Inflammatory macrophage treated with lipopolysaccharide for 4 hours (primary cell): ENCODE measurements around the gene BRF1.
"Not testable (repeated sequence)": the region's sequence is repeated elsewhere in the genome, so short reads cannot be mapped to it uniquely, and the experiment has no call there.

Experiments
- DNase-seq: peaks from one replicate; pipeline ENCODE4 v3.0.0-alpha.2; 2020

BRF1 gene

GRCh38 chr14:105315211-105315721, 14.5 kb upstream of the BRF1 start:
- DNase-seq, result no peak

- DNase-seq, result peak; percentile 89
Observed at GRCh38 chr14:105314287-105315200, 13.7 kb upstream of the BRF1 start, which contains the start of gene PACS2. Gene PACS2 (plus strand): TSS chr14:105314748. CDS start chr14:105314919, 171 bp downstream.

GRCh38 chr14:105313381-105314286, 12.8 kb upstream of the BRF1 start:
- peak; percentile 12 for DNase-seq

- DNase-seq, result no peak
Observed at GRCh38 chr14:105312973-105313372, 12.2 kb upstream of the BRF1 start.

- no peak for DNase-seq
Observed at GRCh38 chr14:105311838-105312237, 11.0 kb upstream of the BRF1 start.

GRCh38 chr14:105309371-105309770, 8.6 kb upstream of the BRF1 start:
- no peak for DNase-seq

GRCh38 chr14:105307052-105307727, 6.4 kb upstream of the BRF1 start:
- DNase-seq, result no peak

GRCh38 chr14:105305791-105306190, 5.0 kb upstream of the BRF1 start:
- no peak for DNase-seq

- DNase-seq, result no peak
Observed at GRCh38 chr14:105305345-105305744, 4.5 kb upstream of the BRF1 start.

GRCh38 chr14:105304565-105304964, 3.8 kb upstream of the BRF1 start:
- DNase-seq, result no peak

GRCh38 chr14:105303949-105304348, 3.1 kb upstream of the BRF1 start:
- DNase-seq, result no peak

GRCh38 chr14:105301915-105302249, 1.1 kb upstream of the BRF1 start:
- not testable (repeated sequence) for DNase-seq

- peak; percentile 95 for DNase-seq
Observed at GRCh38 chr14:105301103-105301914, 508 bp upstream of the BRF1 start.

- DNase-seq, result no peak
Observed at GRCh38 chr14:105299654-105300541, 903 bp downstream of the BRF1 start.

GRCh38 chr14:105297311-105297710, 3.5 kb downstream of the BRF1 start:
- not testable (repeated sequence) for DNase-seq

GRCh38 chr14:105294142-105294597, 6.6 kb downstream of the BRF1 start:
- DNase-seq, result peak; percentile 6

- DNase-seq, result no peak
Observed at GRCh38 chr14:105292826-105293711, 7.7 kb downstream of the BRF1 start.

- DNase-seq, result peak; percentile 7
Observed at GRCh38 chr14:105290621-105291346, 10.0 kb downstream of the BRF1 start.

GRCh38 chr14:105288936-105289335, 11.9 kb downstream of the BRF1 start:
- not testable (repeated sequence) for DNase-seq
